ENCODE data around the gene PARD3. TPM values are rescaled to one million over a fixed set of nuclear protein-coding genes. Genes with fewer than 3 reads are reported as not detected.

PARD3 gene
- total RNA-seq, 3 donors from 2014 or later = 48.2 to 93.7 (median 60.6) TPM

DNA sequence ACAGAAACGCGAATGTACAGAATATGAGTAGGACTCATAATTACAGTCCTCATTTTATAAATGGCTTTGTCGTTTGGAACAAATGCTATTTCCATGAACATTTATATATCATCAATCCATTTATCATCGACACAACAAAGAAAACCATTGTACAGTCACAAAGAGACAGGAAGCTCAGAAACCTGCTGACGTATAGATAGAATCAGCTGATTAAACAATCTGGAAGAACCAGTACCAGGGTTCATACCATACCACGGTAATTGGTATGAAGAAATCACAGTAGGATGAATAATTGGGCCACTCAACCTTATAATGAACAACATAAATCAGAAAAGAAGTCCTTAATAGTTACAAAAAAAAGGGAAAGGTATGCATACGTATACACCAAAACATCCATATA is 295.0 kb downstream of the PARD3 start:
- intact Hi-C loops (cut with DNase I; ENCODE audit: low total_unique reads) = no loop called here
- Histone ChIP-seq H3K36me3 (no peaks in the 10 kb centered on the region), H3K9me3 (no peaks in the 10 kb centered on the region), H3K27ac (peak overlapping the region; percentile 39 to 70), H3K27me3 (no peaks in the 10 kb centered on the region), H3K4me1 (no peaks in the 10 kb centered on the region), H3K4me3 (no peak overlapping the region)
- DNase-seq (ENCODE audit: low spot score in 2 of 2) = no peak
- TF ChIP-seq POLR2A (IDR thresholded peaks at IDR 0.05) (no peak), CTCF (IDR thresholded peaks at IDR 0.05) (no peak), POLR2AphosphoS5 (IDR thresholded peaks at IDR 0.05) (no peak)

DNA sequence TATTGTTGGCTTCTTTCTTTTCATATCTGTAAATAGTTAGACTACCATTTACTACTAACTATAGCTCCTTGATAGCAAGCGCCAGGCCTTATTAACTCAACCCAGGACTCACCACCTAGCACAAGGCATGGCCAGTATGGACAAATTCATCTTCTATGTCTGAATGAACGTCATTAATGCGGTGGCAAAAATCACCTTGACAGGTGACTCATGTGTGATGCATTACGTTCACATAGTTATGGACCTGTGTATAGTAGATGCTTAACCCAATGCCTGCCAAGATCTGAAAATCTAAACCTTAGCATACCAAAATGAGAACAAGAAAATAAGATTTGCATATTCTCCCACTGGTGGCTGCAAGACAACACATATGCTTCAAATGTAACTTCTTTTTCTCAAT is 300.8 kb downstream of the PARD3 start:
- Histone ChIP-seq H3K27me3 (no peaks in the 10 kb centered on the region), H3K36me3 (no peaks in the 10 kb centered on the region), H3K4me3 (no peak overlapping the region), H3K27ac (no peak overlapping the region), H3K9me3 (no peaks in the 10 kb centered on the region), H3K4me1 (no peaks in the 10 kb centered on the region)
- DNase-seq (ENCODE audit: low spot score in 2 of 2) = no peak
- no peak for TF ChIP-seq POLR2A (IDR thresholded peaks at IDR 0.05)
- intact Hi-C loops (cut with DNase I; ENCODE audit: low total_unique reads) = no loop called here

- no peak for TF ChIP-seq POLR2A (IDR thresholded peaks at IDR 0.05)
- no peak for TF ChIP-seq CTCF (IDR thresholded peaks at IDR 0.05)
- TF ChIP-seq POLR2AphosphoS5 (IDR thresholded peaks at IDR 0.05) = no peak
- H3K36me3 ChIP-seq = no peaks in the 10 kb centered on the region
Measured at GRCh38 chr10:34513636-34514035, 301.5 kb downstream of the PARD3 start.

GRCh38 chr10:34507217-34507616 is 307.9 kb downstream of the PARD3 start:
- H3K36me3 ChIP-seq = no peaks in the 10 kb centered on the region
- no peak overlapping the region for H3K27ac ChIP-seq
- no peak for DNase-seq (ENCODE audit: low spot score in 2 of 2)
- H3K9me3 ChIP-seq = no peaks in the 10 kb centered on the region
- TF ChIP-seq CTCF (IDR thresholded peaks at IDR 0.05) (no peak), POLR2AphosphoS5 (IDR thresholded peaks at IDR 0.05) (no peak), POLR2A (IDR thresholded peaks at IDR 0.05) (no peak)
- intact Hi-C loops (cut with DNase I; ENCODE audit: low total_unique reads) = no loop called here
- no peak overlapping the region for H3K4me3 ChIP-seq
- H3K27me3 ChIP-seq = no peaks in the 10 kb centered on the region
- no peaks in the 10 kb centered on the region for H3K4me1 ChIP-seq

More at GRCh38 chr10:34513636-34514035, 301.5 kb downstream of the PARD3 start:
- DNase-seq (ENCODE audit: low spot score in 2 of 2) = no peak
- intact Hi-C loops (cut with DNase I; ENCODE audit: low total_unique reads) = no loop called here
- H3K4me1 ChIP-seq = no peaks in the 10 kb centered on the region
- H3K27me3 ChIP-seq = no peaks in the 10 kb centered on the region
- H3K27ac ChIP-seq = no peak overlapping the region
- H3K4me3 ChIP-seq = no peak overlapping the region
- no peaks in the 10 kb centered on the region for H3K9me3 ChIP-seq

DNA sequence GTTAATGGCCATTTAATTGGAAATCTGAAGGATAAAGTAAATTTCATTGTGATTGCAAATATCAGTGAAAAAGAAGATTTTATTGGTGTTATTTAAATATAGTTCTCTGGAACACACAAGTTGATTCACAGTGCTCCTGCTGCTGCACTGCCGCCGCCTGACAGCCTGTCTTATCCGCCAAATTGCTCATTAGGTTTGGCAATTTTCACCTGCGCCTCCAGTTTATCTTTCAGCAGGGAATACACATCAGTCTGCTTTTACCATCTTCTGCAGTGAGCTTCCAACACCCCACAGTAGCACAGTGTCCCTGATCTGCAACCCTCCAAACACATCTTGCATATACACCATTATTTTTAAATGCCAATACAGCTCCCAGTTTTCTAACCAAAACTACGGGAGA is 308.3 kb downstream of the PARD3 start:
- Histone ChIP-seq H3K36me3 (no peaks in the 10 kb centered on the region), H3K27me3 (no peaks in the 10 kb centered on the region), H3K4me1 (no peaks in the 10 kb centered on the region), H3K9me3 (no peaks in the 10 kb centered on the region), H3K4me3 (no peak overlapping the region), H3K27ac (no peak overlapping the region)
- TF ChIP-seq CTCF (IDR thresholded peaks at IDR 0.05) (no peak), POLR2A (IDR thresholded peaks at IDR 0.05) (no peak), POLR2AphosphoS5 (IDR thresholded peaks at IDR 0.05) (no peak)
- intact Hi-C loops (cut with DNase I; ENCODE audit: low total_unique reads) = no loop called here
- DNase-seq (ENCODE audit: low spot score in 2 of 2) = no peak

DNA sequence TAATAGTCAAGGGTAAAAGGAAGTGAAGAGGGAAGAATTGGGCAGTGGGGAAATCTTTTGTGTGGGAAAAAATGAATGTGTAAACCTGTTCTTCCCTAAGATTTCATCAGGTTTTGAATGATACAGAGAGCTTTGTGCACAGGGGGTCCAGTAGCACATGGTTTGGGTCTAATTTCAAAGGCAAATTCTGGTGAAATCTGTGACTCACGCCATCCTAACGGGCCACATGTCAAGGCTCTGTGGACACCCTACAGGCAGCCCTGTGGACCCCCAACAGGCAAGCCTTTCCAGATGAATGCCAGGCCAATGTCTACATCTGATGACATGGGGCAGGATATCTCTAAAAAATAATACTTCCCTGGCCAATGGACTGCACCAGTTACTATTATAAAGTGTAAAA is 309.8 kb downstream of the PARD3 start:
- H3K4me3 ChIP-seq = no peak overlapping the region
- H3K27me3 ChIP-seq = no peaks in the 10 kb centered on the region
- H3K9me3 ChIP-seq = no peaks in the 10 kb centered on the region
- no peaks in the 10 kb centered on the region for H3K36me3 ChIP-seq
- no peak for TF ChIP-seq POLR2AphosphoS5 (IDR thresholded peaks at IDR 0.05)
- TF ChIP-seq POLR2A (IDR thresholded peaks at IDR 0.05) = no peak
- TF ChIP-seq CTCF (IDR thresholded peaks at IDR 0.05) = no peak
- no peak for DNase-seq (ENCODE audit: low spot score in 2 of 2)
- H3K4me1 ChIP-seq = no peaks in the 10 kb centered on the region
- intact Hi-C loops (cut with DNase I; ENCODE audit: low total_unique reads) = no loop called here
- H3K27ac ChIP-seq = no peak overlapping the region
